Measurements from ENCODE around the gene CDH4.
"Not testable (repeated sequence)": the region's sequence is repeated elsewhere in the genome, so short reads cannot be mapped to it uniquely, and the experiment has no call there.

Gene CDH4

GRCh38 chr20:61938839-61939690, 687.0 kb downstream of the CDH4 start:
- in situ Hi-C loops (cut with MboI; ENCODE audit: low sequenced_read_pairs, unreplicated experiment): no loop called here
- TF ChIP-seq, protein P1, sequence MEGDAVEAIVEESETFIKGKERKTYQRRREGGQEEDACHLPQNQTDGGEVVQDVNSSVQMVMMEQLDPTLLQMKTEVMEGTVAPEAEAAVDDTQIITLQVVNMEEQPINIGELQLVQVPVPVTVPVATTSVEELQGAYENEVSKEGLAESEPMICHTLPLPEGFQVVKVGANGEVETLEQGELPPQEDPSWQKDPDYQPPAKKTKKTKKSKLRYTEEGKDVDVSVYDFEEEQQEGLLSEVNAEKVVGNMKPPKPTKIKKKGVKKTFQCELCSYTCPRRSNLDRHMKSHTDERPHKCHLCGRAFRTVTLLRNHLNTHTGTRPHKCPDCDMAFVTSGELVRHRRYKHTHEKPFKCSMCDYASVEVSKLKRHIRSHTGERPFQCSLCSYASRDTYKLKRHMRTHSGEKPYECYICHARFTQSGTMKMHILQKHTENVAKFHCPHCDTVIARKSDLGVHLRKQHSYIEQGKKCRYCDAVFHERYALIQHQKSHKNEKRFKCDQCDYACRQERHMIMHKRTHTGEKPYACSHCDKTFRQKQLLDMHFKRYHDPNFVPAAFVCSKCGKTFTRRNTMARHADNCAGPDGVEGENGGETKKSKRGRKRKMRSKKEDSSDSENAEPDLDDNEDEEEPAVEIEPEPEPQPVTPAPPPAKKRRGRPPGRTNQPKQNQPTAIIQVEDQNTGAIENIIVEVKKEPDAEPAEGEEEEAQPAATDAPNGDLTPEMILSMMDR (IDR thresholded peaks at IDR 0.05; ENCODE audit: borderline replicate concordance, control extremely low read depth, extremely low read depth, insufficient read depth, missing control alignments): no peak
- DNase-seq (ENCODE audit: low spot score): no peak

DNA sequence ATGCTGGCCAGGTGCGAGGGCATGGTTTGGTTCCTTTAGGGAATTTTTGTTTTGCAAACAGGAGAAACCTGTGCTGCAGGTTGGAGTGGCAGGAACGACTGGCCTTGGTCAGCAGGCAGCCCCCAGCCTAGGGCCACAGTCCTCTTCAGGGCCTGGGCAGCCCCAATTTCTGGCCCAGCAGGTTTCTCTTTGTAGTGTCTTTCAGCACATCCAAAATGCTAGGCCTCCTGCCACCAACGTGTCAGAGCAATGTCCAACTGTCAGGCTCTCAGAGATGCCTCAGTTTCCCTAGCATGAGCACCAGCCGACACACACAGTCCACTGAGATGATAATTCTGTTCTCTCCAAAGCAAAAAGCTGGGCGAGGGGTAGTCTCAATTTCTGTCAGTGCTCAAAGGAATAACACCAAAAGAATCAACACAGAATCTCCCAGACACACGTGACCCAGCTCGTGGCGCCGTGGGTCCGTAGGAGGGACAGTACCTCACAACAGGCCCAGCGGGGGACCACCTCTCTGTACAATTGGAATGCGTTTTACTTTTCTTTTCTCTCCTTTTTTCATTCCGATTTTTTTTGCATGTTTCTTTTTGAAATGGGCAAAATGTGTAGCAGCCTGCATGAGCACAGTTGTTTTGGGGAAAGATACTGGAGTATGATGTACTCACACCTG, 687.8 kb downstream of the CDH4 start:
- no peak for DNase-seq (ENCODE audit: low spot score)
- TF ChIP-seq, protein P1 (IDR thresholded peaks at IDR 0.05; ENCODE audit: borderline replicate concordance, control extremely low read depth, extremely low read depth, insufficient read depth, missing control alignments): no peak
- in situ Hi-C loops (cut with MboI; ENCODE audit: low sequenced_read_pairs, unreplicated experiment): no loop called here

- in situ Hi-C loops (cut with MboI; ENCODE audit: low sequenced_read_pairs, unreplicated experiment): no loop called here
- TF ChIP-seq, protein P1 (IDR thresholded peaks at IDR 0.05; ENCODE audit: borderline replicate concordance, control extremely low read depth, extremely low read depth, insufficient read depth, missing control alignments): no peak
- no peak for DNase-seq (ENCODE audit: low spot score)
Measured at GRCh38 chr20:61940491-61940890, 688.4 kb downstream of the CDH4 start.

DNA sequence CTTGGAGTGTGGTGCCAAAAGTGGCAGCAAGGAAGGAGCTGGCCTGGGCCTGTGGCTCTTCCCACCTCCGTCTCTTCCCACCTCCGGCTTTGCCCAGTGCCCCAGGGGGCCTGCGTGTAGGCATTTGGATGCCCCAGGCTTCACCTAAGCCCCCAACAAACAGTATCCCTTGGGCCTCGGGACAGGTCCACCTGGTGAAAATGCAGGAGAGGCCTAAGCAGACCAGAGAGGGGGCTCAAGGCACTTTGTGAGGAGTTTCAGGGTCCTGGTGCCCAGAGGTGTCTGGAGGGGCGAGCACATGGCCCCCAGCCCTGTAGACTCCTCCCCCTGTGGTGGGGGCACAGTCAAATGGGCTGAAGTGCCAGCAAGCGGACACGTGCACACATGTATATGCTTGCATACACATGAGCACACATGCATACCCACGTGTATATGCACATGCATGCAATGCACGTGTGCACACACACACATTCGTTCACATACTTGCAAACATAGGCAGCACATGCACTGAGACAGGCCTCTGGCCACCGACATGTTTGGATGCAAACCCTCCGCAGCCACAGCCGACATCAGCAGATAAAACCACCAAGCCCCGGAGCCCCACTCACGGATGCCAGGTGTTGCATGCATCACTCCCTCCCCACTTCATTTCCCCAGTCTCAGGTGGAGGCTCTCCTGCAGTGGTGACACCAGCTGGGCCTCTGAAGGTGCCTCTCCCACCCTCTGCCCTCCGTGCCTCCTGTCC, 689.1 kb downstream of the CDH4 start:
- TF ChIP-seq, protein P1 (IDR thresholded peaks at IDR 0.05; ENCODE audit: borderline replicate concordance, control extremely low read depth, extremely low read depth, insufficient read depth, missing control alignments): no peak

GRCh38 chr20:61941721-61942405, 689.8 kb downstream of the CDH4 start:
- TF ChIP-seq, protein P1 (IDR thresholded peaks at IDR 0.05; ENCODE audit: borderline replicate concordance, control extremely low read depth, extremely low read depth, insufficient read depth, missing control alignments): no peak
- in situ Hi-C loops (cut with MboI; ENCODE audit: low sequenced_read_pairs, unreplicated experiment): no loop called here
- DNase-seq (ENCODE audit: low spot score): no peak

More for the DNA sequence above, 689.1 kb downstream of the CDH4 start:
- in situ Hi-C loops (cut with MboI; ENCODE audit: low sequenced_read_pairs, unreplicated experiment): no loop called here
- DNase-seq (ENCODE audit: low spot score): no peak

- no peak for DNase-seq (ENCODE audit: low spot score)
- in situ Hi-C loops (cut with MboI; ENCODE audit: low sequenced_read_pairs, unreplicated experiment): no loop called here
- TF ChIP-seq, protein P1 (IDR thresholded peaks at IDR 0.05; ENCODE audit: borderline replicate concordance, control extremely low read depth, extremely low read depth, insufficient read depth, missing control alignments): no peak
Measured at GRCh38 chr20:61942526-61942925, 690.5 kb downstream of the CDH4 start.

- DNase-seq (ENCODE audit: low spot score): not testable (repeated sequence)
Measured at GRCh38 chr20:61944967-61945366, 692.9 kb downstream of the CDH4 start.

GRCh38 chr20:61945495-61945894, 693.4 kb downstream of the CDH4 start:
- DNase-seq (ENCODE audit: low spot score); in situ Hi-C loops (cut with MboI; ENCODE audit: low sequenced_read_pairs, unreplicated experiment): not testable (repeated sequence)

More at GRCh38 chr20:61944967-61945366, 692.9 kb downstream of the CDH4 start:
- in situ Hi-C loops (cut with MboI; ENCODE audit: low sequenced_read_pairs, unreplicated experiment): not testable (repeated sequence)

GRCh38 chr20:61948056-61948455, 696.0 kb downstream of the CDH4 start:
- DNase-seq (ENCODE audit: low spot score); in situ Hi-C loops (cut with MboI; ENCODE audit: low sequenced_read_pairs, unreplicated experiment): not testable (repeated sequence)
